ENCODE data around the gene SLCO3A1.

SLCO3A1 gene

GRCh38 chr15:91916051-91916450, 62.5 kb downstream of the SLCO3A1 start:
- no peak for DNase-seq

- peak; percentile 85 for DNase-seq
These were observed 64.3 kb downstream of the SLCO3A1 start for GRCh38 chr15:91917686-91918360.

DNA sequence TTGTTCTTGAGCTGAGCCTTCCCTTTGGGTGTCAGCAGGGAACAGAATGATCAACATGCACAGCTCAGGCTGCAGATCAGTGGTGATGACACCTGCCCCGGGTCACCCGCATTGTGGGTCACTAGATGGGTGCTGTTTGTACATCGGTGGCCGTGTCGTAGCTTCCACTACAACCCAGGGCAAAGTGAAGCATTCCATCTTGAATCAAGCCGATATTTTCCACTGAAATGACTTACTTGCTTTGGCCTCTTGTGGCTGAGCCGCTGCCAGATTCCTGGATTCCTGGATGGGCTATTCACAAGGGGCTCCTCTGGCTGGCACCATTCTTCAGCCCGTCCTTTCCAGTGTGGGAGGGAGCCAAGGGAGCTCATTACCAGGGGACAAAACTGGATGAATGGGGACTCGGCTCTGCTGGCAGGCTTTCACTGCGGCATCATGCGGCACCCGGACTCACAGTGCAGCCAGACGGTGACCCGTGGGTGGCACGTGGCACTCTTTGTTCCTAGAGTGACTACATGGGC, 65.6 kb downstream of the SLCO3A1 start:
- DNase-seq: no peak

GRCh38 chr15:91921188-91921842, 67.8 kb downstream of the SLCO3A1 start:
- peak; percentile 92 for DNase-seq

- no peak for DNase-seq
These were observed 68.3 kb downstream of the SLCO3A1 start for GRCh38 chr15:91921843-91922198.

DNA sequence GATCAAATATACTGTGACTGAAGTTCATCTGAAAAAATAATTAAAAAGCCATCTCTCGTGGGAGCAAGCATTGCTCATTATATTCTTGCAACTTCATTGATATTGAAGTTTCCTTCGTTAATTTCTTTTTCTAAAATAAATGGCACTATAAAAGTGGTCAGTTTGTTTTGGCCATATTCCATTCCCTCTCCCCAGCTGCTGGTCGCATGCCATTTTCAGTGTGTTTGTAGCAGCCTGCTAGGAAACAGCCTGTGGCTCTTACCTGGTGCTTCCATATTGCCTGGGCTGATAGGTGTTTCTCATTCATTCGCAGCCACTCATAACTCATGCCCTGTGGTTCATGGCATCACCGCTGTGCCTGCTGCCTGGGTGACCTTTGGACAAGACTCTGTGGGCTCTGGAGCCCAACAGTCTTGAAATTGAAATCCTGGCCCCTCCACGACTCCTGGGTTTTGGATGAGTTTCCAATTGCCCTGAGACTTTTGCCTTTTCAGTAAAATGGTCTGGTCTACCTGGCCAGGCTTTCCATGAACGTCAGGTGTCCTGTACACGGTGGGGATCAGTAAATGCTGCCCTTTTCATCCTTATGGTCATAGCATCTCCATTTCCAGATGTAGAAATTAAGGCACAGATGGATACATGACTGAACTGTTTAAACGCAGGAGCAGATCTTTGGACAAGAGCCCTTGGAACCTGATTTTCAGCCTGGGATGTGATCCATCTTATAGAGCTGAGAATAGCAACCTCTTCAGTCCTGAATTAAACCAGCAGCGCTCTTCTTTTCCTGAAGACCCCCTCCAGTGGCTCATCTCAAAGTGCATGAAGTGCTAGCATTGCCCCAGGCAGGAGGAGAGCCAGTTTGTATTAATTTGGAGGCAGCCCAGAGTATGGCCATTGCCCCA, 69.4 kb downstream of the SLCO3A1 start:
- DNase-seq: no peak

DNA sequence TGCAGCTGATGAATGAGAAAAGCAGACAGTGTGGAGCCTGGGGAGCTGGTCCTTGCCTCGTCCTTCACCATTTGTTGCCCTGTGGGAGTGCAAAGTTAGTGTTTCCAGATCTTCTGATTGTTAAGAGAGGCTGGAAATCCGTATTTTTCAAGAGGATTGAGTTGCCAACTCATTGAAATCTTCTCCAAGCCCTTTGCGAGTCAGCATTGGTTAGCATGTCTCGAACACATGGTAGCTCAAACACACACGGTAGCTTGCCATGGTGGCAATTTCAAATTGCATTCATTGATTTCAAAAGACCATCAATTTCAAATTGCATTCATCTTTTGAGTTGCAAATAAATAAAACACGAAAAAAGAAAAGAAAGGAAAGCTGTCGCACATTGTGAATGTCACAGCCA, 70.7 kb downstream of the SLCO3A1 start:
- DNase-seq: no peak

- no peak for DNase-seq
These were observed 71.5 kb downstream of the SLCO3A1 start for GRCh38 chr15:91924837-91925495.

GRCh38 chr15:91925794-91926193, 72.3 kb downstream of the SLCO3A1 start:
- no peak for DNase-seq

- no peak for DNase-seq
These were observed 73.4 kb downstream of the SLCO3A1 start for GRCh38 chr15:91926908-91927270.

DNA sequence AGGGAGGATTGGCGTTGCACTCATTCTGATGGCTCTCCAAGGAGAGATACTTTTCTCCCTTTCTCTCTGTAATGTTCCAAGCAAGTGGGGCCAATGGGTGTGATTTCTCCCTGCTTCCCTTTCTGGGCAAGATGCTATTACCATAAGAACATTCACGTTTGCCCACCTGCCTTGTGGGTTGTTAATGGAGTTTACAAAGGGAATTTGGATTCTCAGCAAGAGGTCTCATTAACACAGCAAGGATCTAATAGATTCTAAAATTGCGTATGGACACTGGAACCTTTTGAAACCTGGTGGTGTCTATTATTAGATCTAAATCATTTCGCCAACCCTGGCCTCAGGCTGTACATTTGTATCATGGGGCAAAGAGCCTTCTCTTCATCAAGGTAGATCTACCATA, 74.1 kb downstream of the SLCO3A1 start:
- no peak for DNase-seq

DNA sequence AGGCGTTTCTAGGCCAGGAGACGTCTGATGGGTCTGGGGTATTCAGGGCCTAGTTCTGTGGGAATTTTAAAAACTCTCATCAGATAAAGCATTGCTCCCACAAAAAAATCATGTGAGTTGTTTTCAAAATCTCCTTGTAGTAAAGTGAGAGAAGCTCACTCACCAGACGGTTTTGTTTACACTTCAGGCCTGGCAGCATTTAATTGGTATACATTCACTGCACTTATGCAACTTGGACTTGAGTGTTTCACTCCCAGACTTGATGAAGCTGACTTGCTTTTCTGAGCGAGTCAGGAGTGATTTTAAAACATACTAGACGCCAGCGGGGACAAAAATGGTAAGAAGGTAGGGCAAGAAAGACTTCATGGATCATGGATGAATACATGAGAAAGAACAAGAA, 75.2 kb downstream of the SLCO3A1 start:
- no peak for DNase-seq

- peak; percentile 30 for DNase-seq
These were observed 76.0 kb downstream of the SLCO3A1 start for GRCh38 chr15:91929509-91929908.

GRCh38 chr15:91930092-91930491, 76.6 kb downstream of the SLCO3A1 start:
- no peak for DNase-seq

GRCh38 chr15:91936182-91936775, 82.8 kb downstream of the SLCO3A1 start:
- DNase-seq: peak; percentile 46

DNA sequence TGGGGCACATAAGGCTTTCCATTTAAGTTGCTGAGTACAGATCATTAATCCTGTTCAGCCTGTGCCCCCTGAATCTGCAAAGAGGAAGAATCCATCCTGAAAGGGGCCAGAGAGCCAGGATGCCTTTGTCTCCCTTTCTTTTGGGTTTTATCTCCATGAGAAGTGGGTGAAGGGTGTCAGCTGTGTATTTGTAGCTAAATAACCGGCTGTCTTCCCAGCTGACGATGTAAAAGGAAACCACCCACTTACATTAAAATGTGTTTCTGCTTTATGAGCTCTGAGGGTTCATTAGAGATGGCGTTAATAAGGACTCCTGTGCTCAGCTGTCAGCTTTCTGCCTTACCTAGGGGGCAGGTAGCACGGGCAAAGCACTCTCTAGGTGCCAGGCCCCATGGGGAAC, 83.4 kb downstream of the SLCO3A1 start:
- peak; percentile 52 for DNase-seq

- DNase-seq: peak; percentile 92
These were observed 84.6 kb downstream of the SLCO3A1 start for GRCh38 chr15:91938136-91938535.

GRCh38 chr15:91939403-91939831, 85.9 kb downstream of the SLCO3A1 start:
- no peak for DNase-seq

GRCh38 chr15:91940496-91941381, 87.2 kb downstream of the SLCO3A1 start:
- peak; percentile 87 for DNase-seq

DNA sequence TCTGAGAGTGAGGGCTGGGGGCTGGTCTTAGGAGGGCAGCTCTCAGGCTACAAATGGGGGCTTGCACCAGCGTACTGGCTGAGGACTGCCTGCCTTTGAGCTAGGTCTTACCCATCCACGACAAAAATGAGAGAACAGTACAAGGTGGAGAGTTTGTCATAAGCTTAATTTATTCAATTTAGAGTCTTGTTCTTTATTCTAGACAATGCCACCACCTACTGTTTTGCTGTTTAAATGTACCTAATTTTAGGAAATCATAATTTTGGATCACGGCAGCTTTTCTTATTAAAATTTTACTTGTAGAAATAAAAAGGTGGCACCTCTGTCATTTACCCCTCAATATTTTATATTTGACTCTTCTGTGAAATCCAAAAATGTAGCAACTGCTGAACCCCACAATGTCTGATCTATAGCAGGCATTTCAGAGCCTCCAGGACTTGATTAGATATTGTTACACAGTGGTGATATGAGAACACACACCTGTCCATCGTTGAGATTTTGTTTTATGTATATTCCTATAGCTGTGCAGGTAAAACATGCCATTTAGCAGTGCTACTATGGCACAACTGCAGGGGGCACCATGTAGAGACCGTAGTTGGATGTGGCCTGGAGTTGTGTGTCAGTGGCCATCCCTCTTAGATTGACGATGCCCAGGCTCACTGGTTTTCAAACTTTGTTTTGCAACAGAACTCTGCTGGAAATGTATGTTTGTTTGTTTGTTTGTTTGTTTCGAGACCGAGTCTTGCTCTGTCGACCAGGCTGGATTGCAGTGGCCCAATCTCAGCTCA, 88.6 kb downstream of the SLCO3A1 start:
- no peak for DNase-seq
